ENCODE results near the gene UGT2B10.

DNA sequence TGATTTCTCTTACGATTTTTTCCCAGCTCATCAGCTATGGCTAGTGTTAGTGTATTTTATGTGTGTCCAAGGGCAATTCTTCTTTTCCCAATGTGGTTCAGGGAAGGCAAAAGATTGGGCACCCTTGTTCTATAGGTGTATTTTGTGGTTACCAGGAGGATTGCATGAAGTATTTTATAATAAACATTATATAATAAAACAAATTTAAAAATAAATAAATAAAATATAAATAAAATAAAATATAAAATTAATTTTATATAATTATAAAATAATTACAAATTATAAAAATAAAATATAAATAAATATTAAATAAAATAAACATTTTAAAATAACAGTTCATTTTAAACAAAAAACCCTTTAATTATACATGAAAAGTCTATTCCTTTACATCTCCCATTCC lies 35.6 kb upstream of the UGT2B10 start:
- TF ChIP-seq, protein P1, sequence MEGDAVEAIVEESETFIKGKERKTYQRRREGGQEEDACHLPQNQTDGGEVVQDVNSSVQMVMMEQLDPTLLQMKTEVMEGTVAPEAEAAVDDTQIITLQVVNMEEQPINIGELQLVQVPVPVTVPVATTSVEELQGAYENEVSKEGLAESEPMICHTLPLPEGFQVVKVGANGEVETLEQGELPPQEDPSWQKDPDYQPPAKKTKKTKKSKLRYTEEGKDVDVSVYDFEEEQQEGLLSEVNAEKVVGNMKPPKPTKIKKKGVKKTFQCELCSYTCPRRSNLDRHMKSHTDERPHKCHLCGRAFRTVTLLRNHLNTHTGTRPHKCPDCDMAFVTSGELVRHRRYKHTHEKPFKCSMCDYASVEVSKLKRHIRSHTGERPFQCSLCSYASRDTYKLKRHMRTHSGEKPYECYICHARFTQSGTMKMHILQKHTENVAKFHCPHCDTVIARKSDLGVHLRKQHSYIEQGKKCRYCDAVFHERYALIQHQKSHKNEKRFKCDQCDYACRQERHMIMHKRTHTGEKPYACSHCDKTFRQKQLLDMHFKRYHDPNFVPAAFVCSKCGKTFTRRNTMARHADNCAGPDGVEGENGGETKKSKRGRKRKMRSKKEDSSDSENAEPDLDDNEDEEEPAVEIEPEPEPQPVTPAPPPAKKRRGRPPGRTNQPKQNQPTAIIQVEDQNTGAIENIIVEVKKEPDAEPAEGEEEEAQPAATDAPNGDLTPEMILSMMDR (conservative IDR thresholded peaks at IDR 0.05; ENCODE audit: low read depth, low read length), result no peak
- no peak for TF ChIP-seq POLR2A (IDR thresholded peaks at IDR 0.05; ENCODE audit: low read depth, low read length)
- no peak for TF ChIP-seq SMC3 (IDR thresholded peaks at IDR 0.05; ENCODE audit: low read depth, low read length)
- no peak for TF ChIP-seq RFX5 (IDR thresholded peaks at IDR 0.05; ENCODE audit: low read depth, low read length)
- TF ChIP-seq FOS (IDR thresholded peaks at IDR 0.05; ENCODE audit: low read depth, low read length), result no peak

All from IMR-90 (cell line).